Measurements from ENCODE around the gene SLC36A1. TPM values are rescaled to one million over a fixed set of nuclear protein-coding genes. Genes with fewer than 3 reads are reported as not detected.

SLC36A1 gene
- total RNA-seq, 1 experiment from 2014 or later, result 15.0 TPM

GRCh38 chr5:151499501-151500035 lies 52.2 kb downstream of the SLC36A1 start:
- Histone ChIP-seq H3K23me2 (ENCODE audit: insufficient read length, low read depth, low read length, poor library complexity, severe bottlenecking) (no peaks in the 10 kb centered on the region), H3K79me2 (ENCODE audit: insufficient read depth, low read length) (no peaks in the 10 kb centered on the region), H3K23ac (ENCODE audit: insufficient read length, low read depth, low read length) (no peak overlapping the region), H3K4me1 (ENCODE audit: insufficient read depth, low read length) (peaks cover 2% of the 10 kb centered on the region; the same call in 1 of the 2 replicates), H3K9ac (ENCODE audit: extremely low read depth, insufficient read length, low read length) (no peak overlapping the region), H2BK12ac (ENCODE audit: insufficient read length, low read depth, low read length) (no peak overlapping the region), H2AK5ac (ENCODE audit: insufficient read length, low read length) (no peak overlapping the region), H3K9me3 (ENCODE audit: control insufficient read depth, low read depth, low read length) (no peaks in the 10 kb centered on the region), H3K27me3 (ENCODE audit: insufficient read depth, low read length) (no peaks in the 10 kb centered on the region), H2BK5ac (ENCODE audit: insufficient read length, low read length) (no peak overlapping the region), H2BK15ac (ENCODE audit: low read depth, low read length) (no peak overlapping the region), H3K27ac (ENCODE audit: insufficient read length, low read depth, low read length) (no peak overlapping the region), H3K18ac (ENCODE audit: insufficient read length, low read depth, low read length) (no peak overlapping the region), H4K8ac (replicated peaks; ENCODE audit: insufficient read length, low read depth, low read length) (no peak overlapping the region), H3K4ac (ENCODE audit: low read depth, low read length) (no peak overlapping the region), H2BK120ac (ENCODE audit: low read depth, low read length, poor library complexity, severe bottlenecking) (no peak overlapping the region), H4K5ac (ENCODE audit: insufficient read length, low read depth, low read length) (no peak overlapping the region), H4K20me1 (ENCODE audit: control insufficient read depth, insufficient read depth, insufficient read length) (no peaks in the 10 kb centered on the region), H2AFZ (ENCODE audit: low read length) (no peak overlapping the region), H3K14ac (ENCODE audit: insufficient read depth, low read length) (no peak overlapping the region), H2BK20ac (ENCODE audit: low read depth, low read length, poor library complexity, severe bottlenecking) (no peak overlapping the region), H3T11ph (ENCODE audit: low read length) (no peak overlapping the region), H3K56ac (ENCODE audit: insufficient read length, low read depth, low read length) (no peak overlapping the region), H4K91ac (ENCODE audit: insufficient read length, low read depth, low read length) (no peak overlapping the region), H3K4me2 (ENCODE audit: insufficient read depth, insufficient read length, low read length) (no peak overlapping the region), H3K79me1 (ENCODE audit: insufficient read depth, low read depth, low read length, poor library complexity, severe bottlenecking) (no peaks in the 10 kb centered on the region)
- Mint-ChIP-seq H3K36me3 (ENCODE audit: insufficient read depth in 1 of 3, low read depth in 3 of 3) (peaks cover 1 to 6% (median 6%) of the 10 kb centered on the region in 3 experiments; a peak in 3 of 7 replicates), H3K4me1 (peaks cover 40 to 44% of the 10 kb centered on the region in 2 experiments), H3K27ac (peak overlapping the region in 2 of 3 experiments; percentile 14 to 37; a peak in 3 of 7 replicates), H3K4me3 (no peak overlapping the region), H3K9me3 (peaks cover 0 to 1% of the 10 kb centered on the region in 2 experiments; a peak in 2 of 5 replicates), H3K27me3 (ENCODE audit: low read depth) (no peaks in the 10 kb centered on the region)
- no peak for DNase-seq
- no CpG with 5 or more reads among the region's 8 CpGs for WGBS (ENCODE audit: extremely low coverage, insufficient read length, low lambda C conversion rate)
- no peak for TF ChIP-seq CTCF (conservative IDR thresholded peaks at IDR 0.05)

All from H9 (cell line).